Chondrocyte (in vitro differentiated cells): ENCODE data around the gene FUT7. TPM values are rescaled to one million over a fixed set of nuclear protein-coding genes. Genes with fewer than 3 reads are reported as not detected.
A peak's percentile ranks its signal among the peaks of the same experiment; 100 is the strongest.

ENCODE experiments used
- DNase-seq: peaks from one replicate; pipeline ENCODE4 v3.0.0; 2021; ENCODE audit warnings: mixed read lengths, low spot score
- H3K27ac Mint-ChIP-seq: one replicate; pipeline ENCODE4 v1.8.0; 2021; ENCODE audit warnings: mild to moderate bottlenecking, moderate library complexity, mixed read lengths; ENCODE audit not compliant: unreplicated experiment
- H3K27me3 Mint-ChIP-seq: 2 replicates; pipeline ENCODE4 v1.8.0; 2021; ENCODE audit warnings: low read depth, mixed read lengths
- H3K36me3 Mint-ChIP-seq: 2 replicates; pipeline ENCODE4 v1.8.0; 2021; ENCODE audit warnings: low read depth, mixed read lengths
- H3K4me1 Mint-ChIP-seq: 2 replicates; pipeline ENCODE4 v1.8.0; 2021; ENCODE audit warnings: low read depth, mild to moderate bottlenecking, mixed read lengths
- H3K4me3 Mint-ChIP-seq: one replicate; pipeline ENCODE4 v1.8.0; 2021; ENCODE audit warnings: mild to moderate bottlenecking, moderate library complexity, mixed read lengths; ENCODE audit not compliant: unreplicated experiment
- H3K9me3 Mint-ChIP-seq: 2 replicates; pipeline ENCODE4 v1.8.0; 2021; ENCODE audit warnings: low read depth, mixed read lengths
- total RNA-seq: library from RNA; stranded (reverse); gene quantifications from 3 replicates; pipeline ENCODE4 v1.2.1, GENCODE V29; 2021
- TF ChIP-seq, protein P1 (sequence below): fragments of 200-600 bp; sonication (generic); IDR thresholded peaks from 2 replicates; pipeline ENCODE4 v1.5.0; 2021; ENCODE audit warnings: antibody characterized with exemption, mild to moderate bottlenecking, moderate library complexity

FUT7 gene
- total RNA-seq, 1 donor from 2014 or later: not detected

DNA sequence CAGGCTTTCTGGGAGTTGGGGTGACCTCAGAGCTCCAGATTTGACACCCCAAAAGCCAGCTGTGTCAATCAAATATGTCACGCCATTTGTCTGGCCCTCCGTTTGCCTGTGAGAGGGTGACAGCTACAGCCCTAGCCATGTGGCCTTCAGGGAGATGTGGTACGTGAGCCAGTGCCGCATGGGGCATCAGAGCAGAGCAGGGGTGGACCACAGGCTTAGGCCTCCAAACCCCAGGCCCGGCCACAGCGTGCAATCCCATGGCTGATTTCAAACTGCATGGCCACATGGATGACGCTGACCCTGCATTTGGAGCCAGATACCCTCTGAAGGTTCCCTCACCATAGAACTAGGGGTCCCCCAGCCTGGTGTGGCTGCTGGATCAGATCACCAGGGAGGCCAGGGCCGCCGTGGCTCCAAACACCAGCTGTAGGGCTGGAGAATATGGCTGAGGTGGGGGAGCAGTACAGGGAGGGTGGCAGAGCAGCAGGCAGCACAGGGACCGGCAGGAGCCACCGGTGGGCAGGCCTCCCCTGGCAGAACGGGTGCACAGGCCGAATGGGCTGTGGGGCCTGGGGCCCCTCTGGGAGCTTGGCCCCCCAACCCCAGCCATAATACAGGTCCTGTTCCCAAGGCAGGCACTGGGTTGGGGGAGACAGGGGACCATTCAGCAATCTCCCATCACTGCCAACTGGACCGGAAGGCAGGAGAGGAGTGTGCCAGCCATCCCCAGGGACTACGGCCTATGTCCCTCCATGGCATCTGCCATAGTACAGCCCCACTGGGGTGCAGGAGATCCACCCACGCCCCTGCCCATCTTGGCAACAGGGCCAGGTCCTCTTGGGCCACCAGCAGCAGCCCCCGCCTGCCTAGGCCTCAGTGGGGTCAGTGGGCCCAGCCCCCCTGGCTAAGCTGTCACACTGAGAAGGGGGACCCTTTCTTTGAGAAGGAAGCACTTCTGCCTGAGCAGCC is 36.9 kb upstream of the FUT7 start:
- H3K27ac Mint-ChIP-seq: no peak overlapping the region
- no peak overlapping the region for H3K4me3 Mint-ChIP-seq
- no peaks in the 10 kb centered on the region for H3K27me3 Mint-ChIP-seq
- peaks cover 15% of the 10 kb centered on the region for H3K4me1 Mint-ChIP-seq
- H3K36me3 Mint-ChIP-seq: no peaks in the 10 kb centered on the region
- TF ChIP-seq, protein P1, sequence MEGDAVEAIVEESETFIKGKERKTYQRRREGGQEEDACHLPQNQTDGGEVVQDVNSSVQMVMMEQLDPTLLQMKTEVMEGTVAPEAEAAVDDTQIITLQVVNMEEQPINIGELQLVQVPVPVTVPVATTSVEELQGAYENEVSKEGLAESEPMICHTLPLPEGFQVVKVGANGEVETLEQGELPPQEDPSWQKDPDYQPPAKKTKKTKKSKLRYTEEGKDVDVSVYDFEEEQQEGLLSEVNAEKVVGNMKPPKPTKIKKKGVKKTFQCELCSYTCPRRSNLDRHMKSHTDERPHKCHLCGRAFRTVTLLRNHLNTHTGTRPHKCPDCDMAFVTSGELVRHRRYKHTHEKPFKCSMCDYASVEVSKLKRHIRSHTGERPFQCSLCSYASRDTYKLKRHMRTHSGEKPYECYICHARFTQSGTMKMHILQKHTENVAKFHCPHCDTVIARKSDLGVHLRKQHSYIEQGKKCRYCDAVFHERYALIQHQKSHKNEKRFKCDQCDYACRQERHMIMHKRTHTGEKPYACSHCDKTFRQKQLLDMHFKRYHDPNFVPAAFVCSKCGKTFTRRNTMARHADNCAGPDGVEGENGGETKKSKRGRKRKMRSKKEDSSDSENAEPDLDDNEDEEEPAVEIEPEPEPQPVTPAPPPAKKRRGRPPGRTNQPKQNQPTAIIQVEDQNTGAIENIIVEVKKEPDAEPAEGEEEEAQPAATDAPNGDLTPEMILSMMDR: no peak
- DNase-seq: no peak
- no peaks in the 10 kb centered on the region for H3K9me3 Mint-ChIP-seq

DNA sequence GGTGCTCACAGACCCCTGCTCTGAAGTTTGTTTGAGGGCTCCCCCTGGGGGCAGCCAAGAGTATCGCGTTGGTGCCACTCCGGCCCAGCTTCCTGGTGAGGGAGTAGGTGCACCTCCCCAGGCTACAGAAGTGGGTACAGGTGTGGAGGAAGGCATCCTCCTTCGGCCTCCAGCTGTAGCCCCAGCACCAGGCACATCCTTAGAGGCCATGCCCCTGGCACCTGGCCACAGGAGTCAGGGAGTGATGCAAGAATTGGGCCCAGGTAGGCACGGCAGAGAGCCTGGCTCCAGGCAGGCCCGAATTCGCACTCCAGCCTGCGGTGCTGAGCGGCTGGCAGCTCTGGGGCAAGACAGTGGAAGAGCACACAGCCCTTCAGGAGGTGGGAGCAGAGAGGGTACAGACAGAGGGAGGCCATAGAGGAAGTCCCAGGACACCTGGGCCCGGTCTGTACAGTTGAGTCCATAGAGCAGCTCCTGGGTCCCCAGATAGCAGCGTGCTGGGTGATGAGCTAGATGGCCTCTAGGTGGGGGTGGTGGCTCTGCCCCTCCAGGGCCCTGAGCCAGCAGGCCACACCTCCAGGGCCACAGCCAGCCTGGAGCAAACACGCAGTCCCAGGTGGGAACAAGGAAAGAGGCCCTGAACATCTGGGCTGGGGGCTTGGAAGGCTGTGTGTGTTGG is 36.1 kb upstream of the FUT7 start:
- Mint-ChIP-seq H3K4me1 (peaks cover 15% of the 10 kb centered on the region), H3K4me3 (no peak overlapping the region), H3K27me3 (no peaks in the 10 kb centered on the region), H3K27ac (no peak overlapping the region), H3K9me3 (no peaks in the 10 kb centered on the region), H3K36me3 (no peaks in the 10 kb centered on the region)
- TF ChIP-seq, protein P1: peak; percentile 86
- DNase-seq: no peak

DNA sequence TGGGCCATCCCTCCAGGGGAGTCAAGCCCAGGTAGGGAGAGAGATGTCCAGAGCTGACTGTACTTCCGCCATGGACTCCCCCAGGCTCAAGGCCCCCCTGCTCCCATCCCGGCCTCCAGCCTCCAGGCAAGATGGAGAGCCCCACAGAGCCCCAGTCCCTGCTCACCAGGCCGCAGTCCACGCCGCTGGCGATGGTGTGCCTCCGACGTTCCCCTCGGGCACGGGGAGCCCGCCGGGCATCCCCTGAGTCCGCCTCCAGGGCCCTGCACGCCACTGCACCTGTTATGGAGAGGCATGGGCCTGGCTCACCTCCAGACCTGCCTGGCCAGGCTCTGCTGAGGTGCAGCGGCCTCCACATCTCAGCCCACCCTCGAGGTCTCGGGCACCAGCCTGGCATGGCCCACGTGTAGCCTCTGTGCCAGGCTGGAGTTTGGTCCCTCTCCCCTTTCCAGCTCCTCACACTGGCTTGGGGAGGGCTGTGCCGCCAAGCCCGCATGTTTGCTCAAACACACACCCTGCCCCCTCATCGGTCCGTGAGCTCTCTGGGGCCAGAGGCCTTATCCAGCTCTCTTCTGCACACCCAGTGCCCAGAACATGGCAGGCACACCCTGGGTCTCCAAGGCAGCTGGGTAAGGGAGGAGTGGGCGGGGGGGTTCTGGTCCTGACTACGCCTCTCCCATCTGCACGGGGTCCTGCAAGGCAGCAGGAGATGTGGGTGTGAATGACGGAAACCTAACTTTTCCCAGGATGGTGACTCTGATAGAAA is 34.4 kb upstream of the FUT7 start:
- TF ChIP-seq, protein P1: no peak
- no peaks in the 10 kb centered on the region for H3K36me3 Mint-ChIP-seq
- no peak for DNase-seq
- H3K4me3 Mint-ChIP-seq: no peak overlapping the region
- H3K27me3 Mint-ChIP-seq: no peaks in the 10 kb centered on the region
- peaks cover 14% of the 10 kb centered on the region for H3K4me1 Mint-ChIP-seq
- H3K27ac Mint-ChIP-seq: no peak overlapping the region
- no peaks in the 10 kb centered on the region for H3K9me3 Mint-ChIP-seq

DNA sequence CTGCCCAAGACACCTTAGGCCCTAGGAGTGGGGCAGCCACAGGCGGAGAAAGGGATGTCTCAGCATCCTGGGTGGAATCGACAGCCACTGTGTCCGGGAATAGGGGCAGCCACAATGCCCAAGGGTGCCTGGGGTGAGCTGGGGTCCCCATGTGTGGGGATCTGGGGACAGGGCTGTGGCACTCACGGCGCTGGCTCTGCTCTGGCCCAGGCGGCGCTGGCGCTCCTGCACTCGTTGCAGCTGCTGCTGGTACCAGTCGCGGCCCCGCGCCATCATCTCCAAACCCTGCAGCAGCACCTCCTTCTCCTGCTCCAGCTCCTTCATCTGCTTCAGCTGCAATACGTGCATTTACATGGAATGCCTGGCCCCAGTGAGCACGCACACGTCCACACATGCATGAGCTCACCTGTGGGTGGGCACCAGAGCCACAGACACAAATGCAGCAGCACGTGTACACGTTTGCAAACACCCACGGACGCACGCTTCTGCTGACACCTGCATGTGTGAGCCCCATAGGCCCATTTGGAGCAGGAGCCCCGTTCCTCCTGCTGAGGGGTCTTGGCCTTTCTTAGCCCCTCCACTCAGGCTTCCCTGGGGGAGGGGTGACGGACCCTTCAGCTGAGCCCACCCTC is 33.6 kb upstream of the FUT7 start:
- Mint-ChIP-seq H3K27me3 (no peaks in the 10 kb centered on the region), H3K4me1 (peaks cover 6% of the 10 kb centered on the region), H3K36me3 (no peaks in the 10 kb centered on the region), H3K27ac (no peak overlapping the region), H3K9me3 (no peaks in the 10 kb centered on the region), H3K4me3 (no peak overlapping the region)
- no peak for DNase-seq
- TF ChIP-seq, protein P1: no peak

DNA sequence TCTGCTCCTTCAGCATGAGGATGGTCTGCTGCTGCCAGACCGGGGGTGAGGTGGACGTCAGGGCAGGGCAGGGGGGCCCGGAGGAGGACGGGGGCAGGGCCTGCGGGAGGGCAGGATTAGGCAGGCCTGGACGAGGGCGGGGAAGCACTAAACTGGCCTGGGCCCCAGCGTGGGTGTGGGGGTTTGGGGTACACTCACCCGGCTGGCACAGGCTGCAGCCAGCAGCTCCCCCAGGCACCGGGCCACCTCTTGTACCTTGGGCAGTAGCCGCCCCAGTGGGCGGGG is 32.9 kb upstream of the FUT7 start:
- Mint-ChIP-seq H3K27ac (no peak overlapping the region), H3K36me3 (no peaks in the 10 kb centered on the region), H3K4me3 (no peak overlapping the region), H3K4me1 (peaks cover 6% of the 10 kb centered on the region), H3K9me3 (no peaks in the 10 kb centered on the region), H3K27me3 (no peaks in the 10 kb centered on the region)
- DNase-seq: no peak
- TF ChIP-seq, protein P1: no peak
